Astrocyte (in vitro differentiated cells and primary cell): Measurements from ENCODE around the gene RAB40C. TPM values are rescaled to one million over a fixed set of nuclear protein-coding genes. Genes with fewer than 3 reads are reported as not detected.

ENCODE experiments used
- DNase-seq: peaks from one replicate; pipeline ENCODE4 v3.0.0-alpha.2; 2010; ENCODE audit warnings: low read depth
- FAIRE-seq: peaks from 2 replicates; lab custom pipeline; 2011; peaks lifted over from hg19 to GRCh38; lab: Jason Lieb, UNC
- H2AFZ ChIP-seq: 2 replicates; pipeline ENCODE4 v1.6.0; 2012; ENCODE audit warnings: low read depth, low read length, inconsistent platforms
- H3K27ac ChIP-seq: 2 replicates; pipeline ENCODE4 v1.5.1; 2011; ENCODE audit warnings: low read depth, low read length, inconsistent platforms
- H3K27me3 ChIP-seq: 2 replicates; pipeline ENCODE4 v1.6.0; 2011; ENCODE audit warnings: low read length, inconsistent platforms; ENCODE audit not compliant: insufficient read depth
- H3K36me3 ChIP-seq: 2 replicates; pipeline ENCODE4 v1.5.1; 2011; ENCODE audit warnings: low read length, inconsistent platforms; ENCODE audit not compliant: insufficient read depth
- H3K4me1 ChIP-seq: 2 replicates; pipeline ENCODE4 v1.5.1; 2011; ENCODE audit warnings: low read length, inconsistent platforms; ENCODE audit not compliant: insufficient read depth
- H3K4me2 ChIP-seq: 2 replicates; pipeline ENCODE4 v1.6.0; 2012; ENCODE audit warnings: low read length, inconsistent platforms
- H3K4me3 ChIP-seq: 2 replicates; pipeline ENCODE4 v1.5.1; 2011; ENCODE audit warnings: low read depth, mild to moderate bottlenecking, low read length, inconsistent platforms; ENCODE audit not compliant: insufficient read depth
- H3K79me2 ChIP-seq: 2 replicates; pipeline ENCODE4 v1.6.0; 2012; ENCODE audit warnings: mild to moderate bottlenecking, low read length, inconsistent platforms; ENCODE audit not compliant: insufficient read depth
- H3K9ac ChIP-seq: 2 replicates; pipeline ENCODE4 v1.6.0; 2012; ENCODE audit warnings: mild to moderate bottlenecking, low read length, inconsistent platforms
- H3K9me3 ChIP-seq: 2 replicates; pipeline ENCODE4 v1.5.1; 2012; ENCODE audit warnings: low read depth, mild to moderate bottlenecking, low read length, inconsistent platforms; ENCODE audit not compliant: insufficient read depth
- H4K20me1 ChIP-seq: 2 replicates; pipeline ENCODE4 v1.6.0; 2012; ENCODE audit warnings: low read length, inconsistent platforms; ENCODE audit not compliant: insufficient read depth
- H3K27ac Mint-ChIP-seq: one replicate; pipeline ENCODE4 v1.8.0; 2021; ENCODE audit warnings: mild to moderate bottlenecking, mixed read lengths; ENCODE audit not compliant: unreplicated experiment
- H3K27me3 Mint-ChIP-seq: one replicate; pipeline ENCODE4 v1.8.0; 2021; ENCODE audit warnings: low read depth, mixed read lengths; ENCODE audit not compliant: unreplicated experiment
- H3K36me3 Mint-ChIP-seq: one replicate; pipeline ENCODE4 v1.8.0; 2021; ENCODE audit warnings: low read depth, mixed read lengths; ENCODE audit not compliant: unreplicated experiment
- H3K4me1 Mint-ChIP-seq: one replicate; pipeline ENCODE4 v1.8.0; 2021; ENCODE audit warnings: low read depth, mixed read lengths; ENCODE audit not compliant: unreplicated experiment
- H3K4me3 Mint-ChIP-seq: one replicate; pipeline ENCODE4 v1.8.0; 2021; ENCODE audit warnings: mild to moderate bottlenecking, moderate library complexity, mixed read lengths; ENCODE audit not compliant: unreplicated experiment
- H3K9me3 Mint-ChIP-seq: one replicate; pipeline ENCODE4 v1.8.0; 2021; ENCODE audit warnings: mild to moderate bottlenecking, mixed read lengths; ENCODE audit not compliant: unreplicated experiment
- EZH2 ChIP-seq: IDR thresholded peaks from 2 replicates; pipeline ENCODE4 v1.6.1; 2012; ENCODE audit warnings: mild to moderate bottlenecking, low read length, inconsistent platforms; ENCODE audit not compliant: insufficient read depth
- total RNA-seq: library from RNA; stranded (reverse); gene quantifications from 2 replicates; pipeline ENCODE4 v1.2.1, GENCODE V29; 2021
- TF ChIP-seq, protein P1 (sequence below): IDR thresholded peaks from 2 replicates; pipeline ENCODE4 v1.5.1; 2011; ENCODE audit warnings: low read depth, mild to moderate bottlenecking, inconsistent platforms, low read length, moderate library complexity; ENCODE audit not compliant: insufficient read depth

RAB40C gene
- total RNA-seq, 1 donor from 2014 or later: 13.0 TPM

DNA sequence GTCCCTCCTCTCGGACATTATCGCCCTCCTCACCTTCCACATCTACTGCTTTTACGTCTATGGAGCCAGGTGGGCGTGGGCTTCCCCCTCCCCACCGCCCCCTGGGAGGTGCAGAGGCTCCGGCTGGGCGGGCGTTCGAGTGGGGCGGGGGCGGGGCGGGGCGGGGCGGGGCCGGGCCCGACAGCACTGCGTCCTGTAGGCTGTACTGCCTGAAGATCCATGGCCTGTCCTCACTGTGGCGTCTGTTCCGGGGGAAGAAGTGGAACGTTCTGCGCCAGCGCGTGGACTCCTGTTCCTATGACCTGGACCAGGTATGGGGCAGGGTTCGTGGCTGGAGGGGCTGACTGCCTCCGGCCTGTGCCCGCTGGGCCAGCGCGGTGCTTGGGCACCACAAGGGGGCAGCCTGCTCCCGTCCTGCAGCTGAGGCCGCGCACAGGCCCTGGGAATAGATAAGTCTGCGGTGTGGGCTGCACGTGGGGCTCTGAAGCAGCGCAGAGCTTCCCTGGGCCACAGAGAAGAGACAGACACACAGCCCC is 10.9 kb upstream of the RAB40C start:
- Mint-ChIP-seq H3K27me3 (no peaks in the 10 kb centered on the region), H3K4me1 (peaks cover 5% of the 10 kb centered on the region), H3K36me3 (no peaks in the 10 kb centered on the region), H3K4me3 (no peak overlapping the region), H3K9me3 (no peaks in the 10 kb centered on the region), H3K27ac (no peak overlapping the region)
- TF ChIP-seq, protein P1, sequence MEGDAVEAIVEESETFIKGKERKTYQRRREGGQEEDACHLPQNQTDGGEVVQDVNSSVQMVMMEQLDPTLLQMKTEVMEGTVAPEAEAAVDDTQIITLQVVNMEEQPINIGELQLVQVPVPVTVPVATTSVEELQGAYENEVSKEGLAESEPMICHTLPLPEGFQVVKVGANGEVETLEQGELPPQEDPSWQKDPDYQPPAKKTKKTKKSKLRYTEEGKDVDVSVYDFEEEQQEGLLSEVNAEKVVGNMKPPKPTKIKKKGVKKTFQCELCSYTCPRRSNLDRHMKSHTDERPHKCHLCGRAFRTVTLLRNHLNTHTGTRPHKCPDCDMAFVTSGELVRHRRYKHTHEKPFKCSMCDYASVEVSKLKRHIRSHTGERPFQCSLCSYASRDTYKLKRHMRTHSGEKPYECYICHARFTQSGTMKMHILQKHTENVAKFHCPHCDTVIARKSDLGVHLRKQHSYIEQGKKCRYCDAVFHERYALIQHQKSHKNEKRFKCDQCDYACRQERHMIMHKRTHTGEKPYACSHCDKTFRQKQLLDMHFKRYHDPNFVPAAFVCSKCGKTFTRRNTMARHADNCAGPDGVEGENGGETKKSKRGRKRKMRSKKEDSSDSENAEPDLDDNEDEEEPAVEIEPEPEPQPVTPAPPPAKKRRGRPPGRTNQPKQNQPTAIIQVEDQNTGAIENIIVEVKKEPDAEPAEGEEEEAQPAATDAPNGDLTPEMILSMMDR: peak; percentile 43
- TF ChIP-seq EZH2: no peak
- Histone ChIP-seq H3K4me2 (peak overlapping the region; percentile 58), H3K79me2 (no peaks in the 10 kb centered on the region), H3K36me3 (peaks cover 5% of the 10 kb centered on the region), H3K4me3 (no peak overlapping the region), H3K9ac (no peak overlapping the region), H3K27ac (no peak overlapping the region), H3K9me3 (no peaks in the 10 kb centered on the region), H4K20me1 (peaks cover 6% of the 10 kb centered on the region), H3K4me1 (no peaks in the 10 kb centered on the region), H2AFZ (no peak overlapping the region), H3K27me3 (no peaks in the 10 kb centered on the region)
- no peak for FAIRE-seq
- DNase-seq: peak; percentile 41

GRCh38 chr16:580141-580945 is 9.5 kb upstream of the RAB40C start:
- no peaks in the 10 kb centered on the region for H3K79me2 ChIP-seq
- peaks cover 5% of the 10 kb centered on the region for H3K4me1 Mint-ChIP-seq
- no peak for TF ChIP-seq EZH2
- TF ChIP-seq, protein P1: no peak

More at GRCh38 chr16:580141-580945, 9.5 kb upstream of the RAB40C start:
- Histone ChIP-seq H3K36me3 (no peaks in the 10 kb centered on the region), H3K4me3 (no peak overlapping the region), H3K27me3 (no peaks in the 10 kb centered on the region), H3K9ac (no peak overlapping the region), H3K9me3 (no peaks in the 10 kb centered on the region), H2AFZ (no peak overlapping the region), H3K4me2 (no peak overlapping the region), H4K20me1 (peaks cover 6% of the 10 kb centered on the region), H3K27ac (no peak overlapping the region), H3K4me1 (no peaks in the 10 kb centered on the region)
- Mint-ChIP-seq H3K27ac (no peak overlapping the region), H3K27me3 (no peaks in the 10 kb centered on the region), H3K4me3 (no peak overlapping the region), H3K36me3 (no peaks in the 10 kb centered on the region), H3K9me3 (no peaks in the 10 kb centered on the region)
- FAIRE-seq: no peak
- DNase-seq: no peak
